Nephron progenitor cell (in vitro differentiated cells): ENCODE data around the gene TRIM28.
A peak's percentile ranks its signal among the peaks of the same experiment; 100 is the strongest.

ENCODE experiments used
- DNase-seq: peaks from one replicate; pipeline ENCODE4 v3.0.0; 2021
- H3K27ac Mint-ChIP-seq: 2 replicates; pipeline ENCODE4 v1.8.0; 2021; ENCODE audit warnings: mild to moderate bottlenecking, moderate library complexity, mixed read lengths
- H3K27me3 Mint-ChIP-seq: 2 replicates; pipeline ENCODE4 v1.8.0; 2021; ENCODE audit warnings: mild to moderate bottlenecking, low read depth, mixed read lengths; ENCODE audit not compliant: poor library complexity
- H3K36me3 Mint-ChIP-seq: 2 replicates; pipeline ENCODE4 v1.8.0; 2021; ENCODE audit warnings: low read depth, mixed read lengths
- H3K4me1 Mint-ChIP-seq: 2 replicates; pipeline ENCODE4 v1.8.0; 2021; ENCODE audit warnings: mixed read lengths
- H3K4me3 Mint-ChIP-seq: 2 replicates; pipeline ENCODE4 v1.8.0; 2021; ENCODE audit warnings: mild to moderate bottlenecking, moderate library complexity, mixed read lengths
- H3K9me3 Mint-ChIP-seq: 2 replicates; pipeline ENCODE4 v1.8.0; 2021; ENCODE audit warnings: mild to moderate bottlenecking, moderate library complexity, mixed read lengths
- TF ChIP-seq, protein P1 (sequence below): fragments of 200-600 bp; sonication (generic); IDR thresholded peaks from 2 replicates; pipeline ENCODE4 v1.5.0; 2021; ENCODE audit warnings: antibody characterized with exemption

TRIM28 gene

DNA sequence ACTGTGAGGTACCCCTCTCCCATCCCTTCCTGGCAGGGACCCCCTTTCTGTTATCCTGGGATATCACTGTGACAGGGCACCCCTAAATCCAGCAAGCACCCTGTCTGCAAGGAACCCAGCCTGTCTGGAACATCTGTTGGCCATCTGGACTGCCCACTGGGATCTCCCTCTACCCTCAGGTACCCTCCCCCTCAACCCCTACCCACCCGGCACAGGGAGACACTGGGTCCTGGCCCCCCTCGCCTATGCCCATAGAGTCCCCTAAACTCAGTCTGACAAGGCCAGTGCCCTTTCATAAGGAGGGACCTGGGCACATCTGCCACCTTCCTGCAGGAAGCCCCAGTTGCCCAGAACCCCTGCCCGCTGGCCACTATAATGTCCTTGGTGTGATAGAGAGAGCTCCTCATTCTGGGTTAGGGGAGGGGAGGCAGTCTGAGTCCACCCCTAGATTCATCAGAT lies 29.3 kb upstream of the TRIM28 start:
- H3K4me1 Mint-ChIP-seq = peaks cover 52% of the 10 kb centered on the region
- peaks cover 3% of the 10 kb centered on the region for H3K27me3 Mint-ChIP-seq

DNA sequence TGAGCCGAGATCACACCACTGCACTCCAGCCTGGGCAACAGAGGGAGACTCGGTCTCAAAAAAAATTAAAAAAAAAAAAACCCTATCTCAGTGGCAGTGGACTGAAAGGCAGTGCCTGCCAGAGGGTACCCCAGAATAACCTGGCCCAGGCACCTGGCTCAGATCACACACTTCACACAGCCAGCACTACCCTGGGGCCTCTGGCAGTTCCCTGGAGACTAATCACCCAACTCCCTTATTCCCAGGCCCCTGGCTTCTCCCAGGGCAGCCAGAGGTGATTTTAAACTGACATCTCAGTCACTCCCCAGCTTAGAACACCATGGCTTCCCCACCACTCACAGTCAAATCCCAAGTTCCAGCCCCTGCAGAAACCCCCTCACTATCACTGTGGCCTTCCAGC lies 28.6 kb upstream of the TRIM28 start:
- peak overlapping the region; percentile 72 for H3K4me3 Mint-ChIP-seq
- H3K27ac Mint-ChIP-seq = peak overlapping the region; percentile 93
- peaks cover 7% of the 10 kb centered on the region for H3K36me3 Mint-ChIP-seq
- TF ChIP-seq, protein P1, sequence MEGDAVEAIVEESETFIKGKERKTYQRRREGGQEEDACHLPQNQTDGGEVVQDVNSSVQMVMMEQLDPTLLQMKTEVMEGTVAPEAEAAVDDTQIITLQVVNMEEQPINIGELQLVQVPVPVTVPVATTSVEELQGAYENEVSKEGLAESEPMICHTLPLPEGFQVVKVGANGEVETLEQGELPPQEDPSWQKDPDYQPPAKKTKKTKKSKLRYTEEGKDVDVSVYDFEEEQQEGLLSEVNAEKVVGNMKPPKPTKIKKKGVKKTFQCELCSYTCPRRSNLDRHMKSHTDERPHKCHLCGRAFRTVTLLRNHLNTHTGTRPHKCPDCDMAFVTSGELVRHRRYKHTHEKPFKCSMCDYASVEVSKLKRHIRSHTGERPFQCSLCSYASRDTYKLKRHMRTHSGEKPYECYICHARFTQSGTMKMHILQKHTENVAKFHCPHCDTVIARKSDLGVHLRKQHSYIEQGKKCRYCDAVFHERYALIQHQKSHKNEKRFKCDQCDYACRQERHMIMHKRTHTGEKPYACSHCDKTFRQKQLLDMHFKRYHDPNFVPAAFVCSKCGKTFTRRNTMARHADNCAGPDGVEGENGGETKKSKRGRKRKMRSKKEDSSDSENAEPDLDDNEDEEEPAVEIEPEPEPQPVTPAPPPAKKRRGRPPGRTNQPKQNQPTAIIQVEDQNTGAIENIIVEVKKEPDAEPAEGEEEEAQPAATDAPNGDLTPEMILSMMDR = no peak
- H3K27me3 Mint-ChIP-seq = no peaks in the 10 kb centered on the region
- no peak for DNase-seq
- no peaks in the 10 kb centered on the region for H3K9me3 Mint-ChIP-seq
- peaks cover 51% of the 10 kb centered on the region for H3K4me1 Mint-ChIP-seq

More for the DNA sequence above, 29.3 kb upstream of the TRIM28 start:
- DNase-seq = no peak
- peaks cover 3% of the 10 kb centered on the region for H3K9me3 Mint-ChIP-seq
- H3K36me3 Mint-ChIP-seq = peaks cover 11% of the 10 kb centered on the region
- H3K27ac Mint-ChIP-seq = no peak overlapping the region
- TF ChIP-seq, protein P1 = no peak
- peak overlapping the region; percentile 83 for H3K4me3 Mint-ChIP-seq

DNA sequence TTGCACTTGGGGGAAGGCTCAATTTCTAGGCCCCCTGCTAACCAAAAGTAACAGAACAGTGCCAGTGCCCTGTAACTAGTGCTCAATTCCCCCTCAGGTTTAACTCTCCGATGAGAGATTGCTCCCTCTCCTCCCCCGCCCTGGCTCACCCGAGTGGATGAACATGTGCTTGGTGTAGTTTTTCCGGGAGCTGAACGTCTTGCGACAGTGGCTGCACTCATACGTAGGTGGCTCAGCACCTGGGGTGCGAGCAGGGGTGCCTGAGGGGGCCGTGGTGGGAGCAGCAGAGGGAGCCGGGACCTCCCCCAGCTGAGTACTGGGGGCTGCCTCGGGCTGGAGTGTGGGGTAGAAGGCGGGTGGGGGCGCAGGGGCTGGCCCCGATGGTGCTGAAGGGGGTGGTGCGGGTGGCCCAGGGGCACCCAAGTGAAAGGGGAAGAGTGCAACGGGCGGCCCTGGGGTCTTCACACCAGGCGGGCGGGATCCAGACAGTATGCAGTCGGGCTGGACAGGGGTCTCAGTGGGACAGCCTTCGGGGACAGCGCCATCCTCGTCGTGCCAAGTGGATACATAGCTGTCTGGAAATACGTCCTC lies 27.5 kb upstream of the TRIM28 start:
- peaks cover 7% of the 10 kb centered on the region for H3K36me3 Mint-ChIP-seq

DNA sequence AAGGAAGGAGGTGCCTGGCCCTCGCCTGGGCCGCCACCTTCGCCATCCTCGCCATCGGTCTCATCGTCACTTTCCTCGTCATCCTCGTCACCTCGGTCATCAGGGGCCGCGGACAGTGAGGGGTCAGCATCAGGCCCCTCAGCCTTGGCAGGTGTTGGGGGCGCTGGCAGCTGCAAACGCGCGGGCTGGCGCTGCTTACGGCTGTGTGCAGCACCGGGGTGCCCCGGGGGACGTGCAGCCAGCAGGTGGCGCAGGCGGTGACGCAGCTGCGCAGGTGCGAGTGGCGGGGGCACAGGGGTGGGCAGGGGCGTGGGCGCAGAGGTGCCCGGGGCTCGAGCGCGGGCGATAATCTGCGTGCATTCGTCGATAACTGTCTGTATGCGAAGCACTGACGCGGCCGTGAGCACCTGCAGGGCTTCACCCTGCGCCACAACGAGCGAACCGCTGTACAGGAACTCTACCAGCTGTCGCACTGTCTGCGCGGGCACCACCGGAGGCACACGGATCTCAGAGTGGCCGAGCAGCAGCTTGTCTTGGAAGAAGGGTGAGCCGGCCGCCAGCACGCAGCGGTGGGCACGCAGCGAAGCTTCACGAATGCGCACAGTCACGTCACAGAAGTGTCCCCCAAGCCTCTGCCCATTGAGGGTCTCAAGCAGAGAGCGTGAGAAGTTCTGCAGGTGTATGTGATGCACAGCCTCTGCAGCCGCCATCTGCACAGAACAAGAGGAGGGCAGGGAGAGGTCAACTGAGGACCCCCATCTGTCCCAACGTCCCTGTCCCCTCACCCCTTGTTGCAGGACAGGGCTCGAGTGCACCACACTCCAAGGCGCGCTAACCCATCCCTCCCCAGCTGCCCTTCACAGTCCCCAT lies 26.7 kb upstream of the TRIM28 start:
- Mint-ChIP-seq H3K27me3 (no peaks in the 10 kb centered on the region), H3K36me3 (peaks cover 7% of the 10 kb centered on the region), H3K27ac (no peak overlapping the region), H3K4me1 (peaks cover 58% of the 10 kb centered on the region), H3K4me3 (peak overlapping the region; percentile 56), H3K9me3 (no peaks in the 10 kb centered on the region)
- TF ChIP-seq, protein P1 = no peak
- DNase-seq = no peak

More for the DNA sequence above, 27.5 kb upstream of the TRIM28 start:
- H3K9me3 Mint-ChIP-seq = no peaks in the 10 kb centered on the region
- H3K27ac Mint-ChIP-seq = peak overlapping the region; percentile 93
- H3K4me1 Mint-ChIP-seq = peaks cover 53% of the 10 kb centered on the region
- peak overlapping the region; percentile 72 for H3K4me3 Mint-ChIP-seq
- no peaks in the 10 kb centered on the region for H3K27me3 Mint-ChIP-seq
- DNase-seq = no peak
- TF ChIP-seq, protein P1 = no peak

DNA sequence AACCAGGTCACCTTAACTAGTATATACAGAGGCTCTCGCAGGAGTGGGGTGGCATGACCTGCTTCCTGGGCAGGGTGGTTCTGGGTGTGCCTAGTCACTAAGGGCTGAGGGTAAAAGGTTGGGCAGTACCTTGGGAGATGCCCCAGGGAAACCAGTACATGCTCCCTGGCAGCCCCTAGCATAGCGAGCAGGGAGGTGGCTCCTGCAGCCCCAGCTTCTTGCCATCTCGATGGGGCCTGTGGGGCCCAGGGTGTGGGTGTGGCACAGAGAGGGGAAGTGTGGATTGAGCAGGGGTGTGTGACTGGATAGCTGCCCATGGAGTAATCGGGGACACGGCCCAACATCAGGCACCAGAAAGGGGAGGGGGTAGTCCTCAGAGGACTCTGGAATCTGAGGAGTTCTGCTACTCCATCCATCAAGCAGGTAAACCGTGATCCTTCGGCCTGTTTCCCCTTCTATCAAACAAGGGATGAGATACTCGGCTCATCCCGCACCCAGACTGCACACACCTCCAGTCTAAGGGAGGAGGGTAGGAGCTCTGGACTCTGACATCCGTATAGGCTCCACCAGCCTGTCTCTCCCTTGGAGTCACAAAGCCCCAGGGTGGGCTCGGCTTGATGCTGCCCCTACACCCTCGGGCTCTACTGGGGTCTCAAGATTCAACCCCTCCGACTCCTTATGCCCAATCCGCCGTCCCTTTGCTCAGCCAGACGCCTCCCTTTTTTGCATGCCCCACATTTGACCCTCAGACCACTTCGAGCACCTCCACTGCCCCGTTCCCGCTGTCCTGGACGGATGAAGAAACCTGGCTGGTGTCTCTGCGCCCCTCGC lies 25.4 kb upstream of the TRIM28 start:
- Mint-ChIP-seq H3K4me1 (peaks cover 58% of the 10 kb centered on the region), H3K9me3 (no peaks in the 10 kb centered on the region), H3K27ac (peak overlapping the region; percentile 99), H3K36me3 (peaks cover 7% of the 10 kb centered on the region), H3K27me3 (no peaks in the 10 kb centered on the region), H3K4me3 (peak overlapping the region; percentile 90)
- TF ChIP-seq, protein P1 = no peak
- no peak for DNase-seq
